ENCODE measurements around the gene GFOD2. TPM values are rescaled to one million over a fixed set of nuclear protein-coding genes. Genes with fewer than 3 reads are reported as not detected.

GFOD2 gene
- total and polyA plus RNA-seq, 12 donors, result 6.0 to 10.9 (median 8.2) TPM

DNA sequence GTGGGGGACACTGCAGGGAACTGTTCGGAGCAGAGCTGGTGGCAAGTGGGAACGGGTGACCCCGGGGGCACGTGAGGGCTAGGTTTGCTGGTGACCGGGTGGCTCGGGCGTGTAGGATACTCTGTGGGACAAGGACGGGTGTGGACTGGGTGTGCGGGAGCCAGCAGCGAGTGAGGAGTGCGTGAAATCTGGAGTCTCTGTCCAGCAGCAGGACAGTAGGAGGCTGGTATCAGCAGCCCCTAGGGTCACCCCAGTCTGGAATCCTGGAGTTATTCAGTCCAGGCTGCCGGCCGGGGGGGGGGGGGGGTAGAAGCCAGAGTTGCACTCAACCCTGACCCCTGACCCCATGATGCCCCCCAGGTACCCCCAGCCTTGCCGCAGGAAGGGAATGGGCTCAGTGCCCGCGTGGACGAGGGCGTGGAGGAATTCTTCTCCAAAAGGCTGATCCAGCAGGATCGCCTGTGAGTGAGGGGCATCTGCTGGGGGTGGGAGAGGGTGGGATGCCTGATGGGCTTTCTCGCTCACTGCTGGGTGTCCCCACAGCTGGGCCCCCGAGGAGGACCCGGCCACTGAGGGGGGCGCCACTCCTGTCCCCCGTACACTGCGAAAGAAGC is 65.2 kb downstream of the GFOD2 start:
- 26 to 27% methylated on average over 25 of the region's 25 CpGs for WGBS, 2 donors
- DNase-seq, result no peak
- no peak overlapping the region for H3K27ac ChIP-seq
- no peaks in the 10 kb centered on the region for H3K9me3 ChIP-seq
- TF ChIP-seq, protein P1, sequence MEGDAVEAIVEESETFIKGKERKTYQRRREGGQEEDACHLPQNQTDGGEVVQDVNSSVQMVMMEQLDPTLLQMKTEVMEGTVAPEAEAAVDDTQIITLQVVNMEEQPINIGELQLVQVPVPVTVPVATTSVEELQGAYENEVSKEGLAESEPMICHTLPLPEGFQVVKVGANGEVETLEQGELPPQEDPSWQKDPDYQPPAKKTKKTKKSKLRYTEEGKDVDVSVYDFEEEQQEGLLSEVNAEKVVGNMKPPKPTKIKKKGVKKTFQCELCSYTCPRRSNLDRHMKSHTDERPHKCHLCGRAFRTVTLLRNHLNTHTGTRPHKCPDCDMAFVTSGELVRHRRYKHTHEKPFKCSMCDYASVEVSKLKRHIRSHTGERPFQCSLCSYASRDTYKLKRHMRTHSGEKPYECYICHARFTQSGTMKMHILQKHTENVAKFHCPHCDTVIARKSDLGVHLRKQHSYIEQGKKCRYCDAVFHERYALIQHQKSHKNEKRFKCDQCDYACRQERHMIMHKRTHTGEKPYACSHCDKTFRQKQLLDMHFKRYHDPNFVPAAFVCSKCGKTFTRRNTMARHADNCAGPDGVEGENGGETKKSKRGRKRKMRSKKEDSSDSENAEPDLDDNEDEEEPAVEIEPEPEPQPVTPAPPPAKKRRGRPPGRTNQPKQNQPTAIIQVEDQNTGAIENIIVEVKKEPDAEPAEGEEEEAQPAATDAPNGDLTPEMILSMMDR (IDR thresholded peaks at IDR 0.05), result no peak
- intact Hi-C loops (cut with DNase I), result loop anchor here in 2 of 10 donors (5.0 to 10.0 kb wide), 2 partner anchors 89 to 92 kb away; partner anchors contain the start of gene CTCF (in 2 of the 2)
- peak overlapping the region; percentile 9 to 51 (median 38) for H3K4me3 ChIP-seq
- peaks cover 3 to 73% (median 63%) of the 10 kb centered on the region in 7 donors for H3K27me3 ChIP-seq
- H3K36me3 ChIP-seq, result peaks cover 0 to 17% (median 0%) of the 10 kb centered on the region in 9 donors
- ATAC-seq, result no peak
- peaks cover 3 to 29% (median 11%) of the 10 kb centered on the region in 9 donors for H3K4me1 ChIP-seq

DNA sequence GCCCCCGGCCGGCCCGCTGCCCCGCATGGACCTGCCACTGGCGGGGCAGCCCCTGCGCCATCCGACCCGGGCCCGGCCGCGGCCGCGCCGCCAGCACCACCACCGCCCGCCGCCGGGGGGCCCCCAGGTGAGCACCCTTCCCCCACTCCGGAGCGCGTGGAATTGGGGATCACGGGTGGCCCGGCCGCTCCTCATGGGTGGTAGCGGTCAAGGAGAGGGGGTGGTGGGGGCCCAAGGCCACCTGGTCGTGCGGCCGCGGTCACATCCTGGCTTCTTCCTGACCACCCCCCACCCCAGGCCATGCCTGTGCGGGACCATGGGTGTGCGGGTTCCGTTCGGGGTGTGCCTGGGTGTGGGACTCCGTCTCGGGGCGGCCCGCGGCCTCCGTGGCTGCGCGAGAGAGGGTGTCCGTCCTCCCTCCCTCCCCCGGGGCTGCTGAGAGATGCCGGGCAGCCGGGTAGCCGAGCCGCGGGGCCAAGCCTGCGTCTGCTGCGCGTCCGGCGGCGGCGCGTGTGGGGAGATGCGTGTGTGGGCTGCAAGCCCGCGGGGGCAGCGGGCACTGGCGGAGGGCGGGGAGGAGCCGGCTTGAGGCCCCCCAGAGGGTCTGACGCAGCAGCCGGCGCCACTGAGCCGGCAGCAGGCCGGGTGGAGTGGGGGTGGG is 65.9 kb downstream of the GFOD2 start:
- TF ChIP-seq, protein P1 (IDR thresholded peaks at IDR 0.05), result peak in 3 of 9 donors; percentile 10 to 31 (median 16)
- peaks cover 0 to 14% (median 0%) of the 10 kb centered on the region in 9 donors for H3K36me3 ChIP-seq
- no peak overlapping the region for H3K27ac ChIP-seq
- 3 to 12% methylated on average over 58 to 68 of the region's 68 CpGs for WGBS, 2 donors
- H3K4me3 ChIP-seq, result peak overlapping the region; percentile 9 to 51 (median 38)
- no peaks in the 10 kb centered on the region for H3K9me3 ChIP-seq
- DNase-seq (peak in 1 of 2 donors; percentile 18), ATAC-seq (peak in 1 of 8 donors; percentile 14)
- intact Hi-C loops (cut with DNase I), result loop anchor here in 2 of 10 donors (5.0 to 10.0 kb wide), 2 partner anchors 88 to 91 kb away; partner anchors contain the start of gene CTCF (in 2 of the 2)
- peaks cover 10 to 79% (median 69%) of the 10 kb centered on the region in 7 donors for H3K27me3 ChIP-seq
- H3K4me1 ChIP-seq, result peaks cover 3 to 27% (median 12%) of the 10 kb centered on the region in 9 donors

DNA sequence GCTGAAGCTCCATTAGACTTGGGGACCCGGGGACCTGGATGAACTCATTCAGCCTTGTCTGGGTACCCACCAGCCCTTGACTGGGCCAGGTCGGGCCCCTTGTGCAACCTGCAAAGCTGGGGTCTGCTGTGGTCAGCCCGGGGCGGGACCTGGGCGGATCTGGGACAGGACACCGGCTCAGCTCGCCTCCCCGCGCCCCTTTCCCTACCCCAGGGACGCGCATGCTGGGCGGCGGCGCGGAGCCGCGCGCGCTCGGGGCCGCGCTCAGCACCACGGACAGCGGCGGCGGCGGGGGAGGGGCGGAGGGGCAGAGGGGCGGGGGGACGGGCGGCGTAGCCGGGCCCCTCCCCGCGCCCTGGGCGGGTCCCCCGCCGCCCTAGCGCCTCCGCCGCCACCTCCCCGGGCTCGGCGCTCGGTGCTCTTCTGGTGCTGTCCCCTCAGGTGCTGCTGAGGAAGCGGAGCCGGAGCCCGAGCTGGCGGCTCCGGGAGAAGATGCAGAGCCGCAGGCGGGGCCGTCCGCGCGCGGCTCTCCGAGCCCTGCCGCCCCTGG is 66.5 kb downstream of the GFOD2 start:
- Histone ChIP-seq H3K27ac (no peak overlapping the region), H3K9me3 (no peaks in the 10 kb centered on the region), H3K4me1 (peaks cover 3 to 29% (median 15%) of the 10 kb centered on the region in 9 donors), H3K4me3 (peak overlapping the region in 9 of 10 donors; percentile 28 to 51 (median 39)), H3K36me3 (peaks cover 0 to 10% (median 0%) of the 10 kb centered on the region in 9 donors), H3K27me3 (peaks cover 15 to 85% (median 75%) of the 10 kb centered on the region in 7 donors)
- DNase-seq (peak in 1 of 2 donors; percentile 16), ATAC-seq (peak in 2 of 8 donors; percentile 8 to 30)
- intact Hi-C loops (cut with DNase I), result loop anchor here in 2 of 10 donors (5.0 to 10.0 kb wide), 2 partner anchors 88 to 90 kb away; partner anchors contain the start of gene CTCF (in 2 of the 2)
- TF ChIP-seq, protein P1 (IDR thresholded peaks at IDR 0.05), result no peak
- 7 to 13% methylated on average over 32 to 59 of the region's 59 CpGs for WGBS, 2 donors

DNA sequence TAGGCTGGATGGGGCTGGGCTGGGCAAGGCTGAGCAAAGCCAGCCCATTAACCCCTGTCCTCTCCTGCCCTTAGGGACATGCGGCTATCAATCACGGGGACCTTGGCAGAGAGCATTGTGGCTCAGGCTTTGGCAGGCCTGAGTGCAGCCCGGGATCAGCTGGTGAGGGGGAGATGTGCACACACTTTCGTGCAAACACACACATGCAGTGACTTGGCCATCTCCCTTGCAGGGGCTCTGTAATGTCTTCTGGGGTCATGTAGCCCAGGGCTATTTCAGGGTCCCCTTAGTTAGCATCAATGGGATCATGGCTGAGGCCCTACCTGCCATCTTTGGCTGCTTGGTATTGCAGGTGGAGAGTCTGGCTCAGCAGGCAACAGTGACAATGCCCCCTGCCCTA is 67.3 kb downstream of the GFOD2 start:
- Histone ChIP-seq H3K9me3 (no peaks in the 10 kb centered on the region), H3K27me3 (peaks cover 15 to 93% (median 83%) of the 10 kb centered on the region in 7 donors), H3K36me3 (peaks cover 0 to 3% (median 0%) of the 10 kb centered on the region in 9 donors), H3K4me1 (peaks cover 3 to 29% (median 15%) of the 10 kb centered on the region in 9 donors), H3K27ac (no peak overlapping the region), H3K4me3 (no peak overlapping the region)
- TF ChIP-seq, protein P1 (IDR thresholded peaks at IDR 0.05), result no peak
- intact Hi-C loops (cut with DNase I), result loop anchor here in 2 of 10 donors (5.0 to 10.0 kb wide), 2 partner anchors 87 to 90 kb away; partner anchors contain the start of gene CTCF (in 2 of the 2)
- ATAC-seq (no peak), DNase-seq (no peak)
- WGBS, 2 donors, result 85 to 88% methylated on average over 4 of the region's 4 CpGs

All from heart right ventricle (tissue), 16 donors.